CD4-positive, alpha-beta T cell treated with Interleukin-15 for 4 hours (primary cell): ENCODE measurements around the gene ERBB2.
"Not testable (repeated sequence)": the region's sequence is repeated elsewhere in the genome, so short reads cannot be mapped to it uniquely, and the experiment has no call there.

Source experiments
- DNase-seq: peaks from one replicate; pipeline ENCODE4 v3.0.0-alpha.2; 2020; ENCODE audit warnings: low spot score

The ERBB2 gene

GRCh38 chr17:39678340-39679116, 21.3 kb upstream of the ERBB2 start:
- DNase-seq = no peak

- peak; percentile 48 for DNase-seq
These were observed 20.2 kb upstream of the ERBB2 start for GRCh38 chr17:39679521-39680192.

GRCh38 chr17:39683295-39683939, 16.4 kb upstream of the ERBB2 start:
- DNase-seq = no peak

- no peak for DNase-seq
These were observed 15.3 kb upstream of the ERBB2 start for GRCh38 chr17:39684369-39685192.

- DNase-seq = no peak
These were observed 12.7 kb upstream of the ERBB2 start for GRCh38 chr17:39687101-39687545.

GRCh38 chr17:39687546-39688474, 12.1 kb upstream of the ERBB2 start, which contains the start of gene PGAP3:
PGAP3 (minus strand) TSS chr17:39688057; CDS start chr17:39688014, 43 bp downstream.
- peak; percentile 80 for DNase-seq

GRCh38 chr17:39688475-39688835, 11.4 kb upstream of the ERBB2 start:
- no peak for DNase-seq

GRCh38 chr17:39688945-39689344, 10.9 kb upstream of the ERBB2 start:
- no peak for DNase-seq

- DNase-seq = no peak
These were observed 5.3 kb upstream of the ERBB2 start for GRCh38 chr17:39694593-39694992.

- no peak for DNase-seq
These were observed 4.8 kb upstream of the ERBB2 start for GRCh38 chr17:39695089-39695474.

GRCh38 chr17:39696731-39697130, 3.1 kb upstream of the ERBB2 start:
- no peak for DNase-seq

GRCh38 chr17:39697961-39698360, 1.9 kb upstream of the ERBB2 start:
- no peak for DNase-seq

GRCh38 chr17:39699157-39699817, 577 bp upstream of the ERBB2 start:
- not testable (repeated sequence) for DNase-seq

- DNase-seq = no peak
These were observed 504 bp downstream of the ERBB2 start for GRCh38 chr17:39700148-39700987.

- no peak for DNase-seq
These were observed 1.3 kb downstream of the ERBB2 start for GRCh38 chr17:39701012-39701783.

- no peak for DNase-seq
These were observed 2.0 kb downstream of the ERBB2 start for GRCh38 chr17:39701784-39702422.

- DNase-seq = no peak
These were observed 3.3 kb downstream of the ERBB2 start for GRCh38 chr17:39702901-39703893.
